GM19438 (cell line): ENCODE measurements around the gene PGAM2.
A peak's percentile ranks its signal among the peaks of the same experiment; 100 is the strongest.
"Not testable (repeated sequence)": the region's sequence is repeated elsewhere in the genome, so short reads cannot be mapped to it uniquely, and the experiment has no call there.

Experiments
- ATAC-seq: cut with Tn5 transposase; IDR thresholded peaks from one replicate; pipeline ENCODE4 v1.9.1; 2021; ENCODE audit warnings: low read depth; ENCODE audit not compliant: unreplicated experiment

PGAM2 gene

GRCh38 chr7:44052771-44053365, 12.5 kb downstream of the PGAM2 start:
- no peak for ATAC-seq

DNA sequence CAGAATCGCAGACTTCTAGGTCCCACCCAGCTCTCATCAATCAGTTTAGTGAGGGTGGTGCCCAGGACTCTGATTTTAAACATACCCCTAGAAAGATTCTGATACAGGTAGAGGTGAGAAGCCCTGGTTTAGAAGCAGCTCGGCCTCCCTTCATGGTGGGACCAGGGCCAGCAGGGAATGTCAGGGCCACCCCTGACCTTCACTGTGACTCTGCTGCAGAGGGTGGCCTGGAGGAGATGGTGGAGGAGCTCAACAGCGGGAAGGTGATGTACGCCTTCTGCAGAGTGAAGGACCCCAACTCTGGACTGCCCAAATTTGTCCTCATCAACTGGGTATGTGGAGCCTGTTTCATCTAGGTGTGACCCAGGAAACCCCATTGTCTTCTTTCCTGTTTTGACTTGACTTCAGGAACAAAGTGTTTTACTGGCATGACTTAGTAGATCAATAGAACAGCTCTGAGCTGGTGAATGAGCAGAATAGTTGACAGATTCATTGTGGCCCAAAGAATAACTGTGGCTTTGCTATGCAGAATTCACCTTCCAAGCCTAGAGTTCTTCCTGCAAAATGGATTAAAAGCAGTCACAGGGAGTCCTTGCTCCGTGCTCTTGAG, 13.7 kb downstream of the PGAM2 start:
- no peak for ATAC-seq

DNA sequence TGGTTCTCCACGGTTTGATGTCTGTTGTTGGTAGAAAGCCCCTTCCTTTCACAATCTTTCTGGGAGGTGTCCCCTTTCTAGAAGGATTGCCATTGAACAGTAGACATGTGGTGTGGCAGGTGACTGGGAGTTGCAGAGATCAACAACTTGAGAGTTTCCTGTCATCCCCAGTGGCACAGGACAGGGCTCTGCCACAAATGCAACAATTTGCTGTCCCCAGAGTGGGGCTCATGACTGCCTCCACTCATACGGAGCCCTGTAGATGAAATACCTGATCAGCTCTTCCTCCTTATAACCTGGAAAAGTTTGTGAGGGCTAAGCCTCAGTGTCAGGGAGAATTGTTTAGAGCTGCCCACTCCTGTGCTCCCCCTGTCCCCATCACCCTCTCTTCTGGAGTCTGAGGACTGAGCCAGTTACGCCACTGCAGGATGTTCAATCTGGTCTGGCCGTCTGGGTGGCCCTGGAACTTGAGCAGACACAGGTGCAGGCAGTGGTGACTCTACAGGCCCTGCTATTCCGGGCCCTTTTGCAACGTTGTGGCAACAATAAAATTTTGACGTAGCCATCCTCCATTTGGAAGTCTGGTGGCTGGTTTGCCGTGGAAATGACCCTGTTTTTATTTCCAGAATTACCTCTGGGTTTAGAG, 14.3 kb downstream of the PGAM2 start:
- no peak for ATAC-seq

DNA sequence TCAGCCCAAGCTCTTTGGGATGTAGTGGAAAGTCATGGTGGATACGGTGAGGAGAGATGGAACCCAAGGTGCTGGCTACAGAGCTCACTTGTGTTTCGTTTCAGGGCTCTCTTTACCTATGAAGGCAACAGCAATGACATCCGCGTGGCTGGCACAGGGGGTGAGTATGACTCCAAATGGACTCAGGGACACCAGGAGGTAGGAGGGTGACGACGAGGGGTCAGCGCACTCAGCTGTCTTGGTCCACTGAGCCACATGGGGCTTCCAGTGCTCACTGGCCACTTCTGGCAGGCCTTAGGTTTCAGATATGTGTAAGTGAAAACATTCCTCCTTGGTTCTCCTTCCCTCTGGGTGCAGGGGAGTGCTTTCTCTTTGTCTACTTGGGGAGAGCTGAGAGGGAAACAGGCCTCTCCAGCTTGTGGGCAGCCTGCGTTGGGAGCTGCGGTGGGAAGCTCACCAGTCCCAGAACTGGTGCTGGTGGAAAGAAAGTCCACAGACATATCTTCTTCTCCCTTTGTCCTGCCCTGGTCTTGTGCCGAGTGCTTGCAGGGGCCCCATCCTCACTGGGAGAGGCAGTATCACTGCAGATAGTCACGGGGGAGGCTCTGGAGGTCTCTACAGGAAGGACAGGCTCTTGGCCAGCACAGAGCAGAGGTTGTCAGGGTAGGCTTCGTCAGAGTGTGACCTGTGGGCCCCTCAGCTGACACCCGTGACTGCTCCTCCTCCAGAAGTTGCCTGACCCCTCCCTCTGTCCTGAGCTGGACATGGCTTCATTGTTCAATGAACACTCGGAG, 15.0 kb downstream of the PGAM2 start:
- ATAC-seq = no peak

GRCh38 chr7:44048031-44048795, 17.2 kb downstream of the PGAM2 start:
- ATAC-seq = no peak

GRCh38 chr7:44046321-44047061, 18.9 kb downstream of the PGAM2 start:
- peak; percentile 45 for ATAC-seq

- peak; percentile 6 for ATAC-seq
These were observed 19.9 kb downstream of the PGAM2 start for GRCh38 chr7:44045226-44046014.

- peak; percentile 67 for ATAC-seq
These were observed 20.8 kb downstream of the PGAM2 start, which contains the start of gene DBNL for GRCh38 chr7:44044315-44045225. TSS of gene DBNL (plus strand) at chr7:44044702. CDS start at chr7:44044738, 36 bp downstream.

- ATAC-seq = no peak
These were observed 21.5 kb downstream of the PGAM2 start for GRCh38 chr7:44043902-44044301.

- no peak for ATAC-seq
These were observed 23.1 kb downstream of the PGAM2 start for GRCh38 chr7:44042221-44042620.

DNA sequence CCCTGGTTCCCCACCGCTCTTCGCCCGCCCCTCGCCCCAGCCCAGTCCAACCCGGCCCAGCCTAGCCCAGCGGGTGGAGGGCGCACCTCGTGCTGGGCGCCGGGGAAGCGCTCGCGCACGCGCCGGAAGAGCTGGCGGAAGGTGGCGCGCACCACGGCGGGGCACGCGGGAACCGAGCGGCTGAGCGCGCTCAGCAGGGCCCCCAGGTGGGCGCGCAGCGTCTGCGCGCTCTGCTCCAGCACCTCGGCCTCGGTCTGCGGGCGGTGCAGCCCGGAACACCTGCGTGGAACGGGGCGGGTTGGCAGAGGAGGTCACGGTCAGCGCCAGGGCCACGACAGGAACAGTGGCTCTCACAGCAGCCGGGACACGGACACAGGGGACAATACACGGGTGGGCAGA, 24.9 kb downstream of the PGAM2 start:
- peak; percentile 25 for ATAC-seq

DNA sequence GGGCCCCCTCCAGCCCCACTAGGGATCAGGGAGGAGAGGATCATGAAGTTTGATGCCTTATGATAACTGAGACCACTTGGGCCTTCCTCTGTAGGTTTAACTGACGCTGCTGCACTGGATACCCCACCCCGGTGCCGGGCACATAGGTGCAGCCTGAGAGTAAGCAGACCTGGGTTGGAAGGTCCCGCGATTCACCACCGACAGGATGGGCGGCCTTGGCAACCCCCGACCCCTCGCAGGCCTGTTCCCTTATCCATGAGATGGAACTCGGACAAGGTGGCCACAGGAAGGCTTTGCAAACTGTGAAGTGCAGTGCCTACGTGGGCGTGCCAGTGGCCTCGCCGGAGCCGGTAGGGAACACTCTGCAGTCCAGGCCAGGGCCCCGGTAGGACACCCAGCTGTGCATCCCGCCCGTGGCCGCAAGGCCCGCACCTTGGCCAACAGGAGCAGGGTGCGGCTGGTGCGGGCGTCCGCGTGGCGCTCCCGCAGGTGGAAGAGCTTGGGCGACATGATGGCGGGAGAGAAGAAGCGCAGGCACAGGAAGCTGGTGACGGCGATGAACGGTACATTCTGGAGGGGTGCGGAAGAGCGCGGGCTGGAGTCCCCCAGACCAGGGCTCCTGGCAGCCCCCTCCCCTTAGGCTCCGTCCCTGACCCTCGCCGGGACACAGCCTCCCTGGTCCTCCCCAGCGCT, 25.4 kb downstream of the PGAM2 start:
- peak; percentile 5 for ATAC-seq

DNA sequence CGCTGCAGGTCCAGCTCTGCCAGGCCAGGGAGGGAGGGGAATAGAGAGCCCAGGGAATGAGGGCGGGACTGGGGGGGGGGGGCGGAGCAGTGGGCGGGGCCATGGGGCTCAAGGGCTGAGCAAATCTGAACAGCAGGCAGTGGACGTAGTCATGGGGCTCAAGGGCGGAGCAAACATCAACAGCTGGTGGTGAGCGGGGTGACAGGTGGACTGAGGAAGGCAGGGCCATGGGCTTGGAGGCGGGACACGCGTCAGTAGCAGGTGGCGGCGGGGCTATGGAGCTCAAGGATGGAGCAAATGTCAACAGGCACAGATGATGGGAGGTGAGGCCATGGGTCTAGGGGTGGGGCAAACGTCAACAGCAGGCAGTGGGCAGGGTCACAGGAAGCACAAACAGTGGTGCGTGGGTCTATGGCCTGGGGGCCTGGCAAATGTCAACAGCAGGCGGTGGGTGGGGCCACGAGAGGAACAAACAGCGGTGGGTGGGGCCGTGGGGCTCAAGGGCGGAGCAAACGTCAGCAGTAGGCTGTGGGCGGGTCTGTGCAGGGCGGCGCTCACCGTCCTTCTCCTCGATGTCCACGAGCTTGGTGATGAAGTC, 26.3 kb downstream of the PGAM2 start:
- peak; percentile 72 for ATAC-seq

DNA sequence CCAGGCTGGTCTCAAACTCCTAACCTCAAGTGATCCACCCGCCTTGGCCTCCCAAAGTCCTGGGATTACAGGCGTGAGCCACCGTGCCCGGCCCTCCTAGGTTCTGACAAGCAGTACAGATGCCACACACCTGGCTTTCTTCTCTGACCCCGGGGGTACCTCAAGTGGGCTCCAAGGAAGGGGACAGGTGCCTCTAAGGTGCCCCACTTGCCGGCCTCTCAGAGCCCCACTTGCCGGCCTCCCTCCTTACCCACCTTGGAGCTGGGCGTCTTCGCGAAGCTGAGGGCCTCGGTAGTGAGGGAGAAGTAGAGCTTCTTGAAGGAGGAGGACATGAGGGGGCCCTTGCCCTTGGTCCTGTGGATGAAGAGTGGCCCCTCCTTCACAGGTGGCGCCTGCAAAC, 26.8 kb downstream of the PGAM2 start:
- ATAC-seq = not testable (repeated sequence)

GRCh38 chr7:44037951-44038350, 27.4 kb downstream of the PGAM2 start:
- ATAC-seq = not testable (repeated sequence)

DNA sequence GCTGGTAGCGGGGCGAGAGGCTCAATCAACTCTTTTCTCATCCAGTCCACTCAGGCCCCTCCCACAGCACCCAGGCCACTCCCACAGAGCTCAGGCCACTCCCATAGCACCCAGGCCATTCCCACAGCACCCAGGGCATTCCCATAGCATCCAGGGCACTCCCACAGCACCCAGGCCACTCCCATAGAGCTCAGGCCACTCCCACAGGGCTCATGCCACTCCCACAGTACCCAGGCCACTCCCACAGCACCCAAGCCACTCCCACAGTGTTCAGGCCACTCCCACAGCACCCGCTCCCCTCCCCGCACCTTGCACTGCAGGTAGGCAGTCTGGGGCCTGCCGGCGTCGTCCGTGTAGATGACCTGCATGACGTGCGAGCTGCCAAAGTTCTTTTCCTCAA, 29.0 kb downstream of the PGAM2 start:
- not testable (repeated sequence) for ATAC-seq
